Osteocyte (in vitro differentiated cells): ENCODE data around the gene SAMHD1. TPM values are rescaled to one million over a fixed set of nuclear protein-coding genes. Genes with fewer than 3 reads are reported as not detected.
A peak's percentile ranks its signal among the peaks of the same experiment; 100 is the strongest.

Experiments
- DNase-seq: peaks from one replicate; pipeline ENCODE4 v3.0.0; 2021; ENCODE audit warnings: mixed read lengths; ENCODE audit not compliant: unreplicated experiment; ENCODE audit errors: extremely low spot score
- H3K27ac Mint-ChIP-seq: one replicate; pipeline ENCODE4 v1.8.0; 2021; ENCODE audit warnings: mild to moderate bottlenecking, mixed read lengths; ENCODE audit not compliant: unreplicated experiment
- H3K27me3 Mint-ChIP-seq: one replicate; pipeline ENCODE4 v1.8.0; 2021; ENCODE audit warnings: mixed read lengths; ENCODE audit not compliant: unreplicated experiment
- H3K36me3 Mint-ChIP-seq: one replicate; pipeline ENCODE4 v1.8.0; 2021; ENCODE audit warnings: mixed read lengths; ENCODE audit not compliant: unreplicated experiment
- H3K4me1 Mint-ChIP-seq: one replicate; pipeline ENCODE4 v1.8.0; 2021; ENCODE audit warnings: mixed read lengths; ENCODE audit not compliant: unreplicated experiment
- H3K4me3 Mint-ChIP-seq: one replicate; pipeline ENCODE4 v1.8.0; 2021; ENCODE audit warnings: mild to moderate bottlenecking, moderate library complexity, mixed read lengths; ENCODE audit not compliant: unreplicated experiment
- H3K9me3 Mint-ChIP-seq: one replicate; pipeline ENCODE4 v1.8.0; 2021; ENCODE audit warnings: mixed read lengths; ENCODE audit not compliant: unreplicated experiment
- CTCF ChIP-seq: fragments of 200-600 bp; sonication (generic); IDR thresholded peaks from 2 replicates; pipeline ENCODE4 v1.5.0; 2021; ENCODE audit warnings: antibody characterized with exemption, mild to moderate bottlenecking, moderate library complexity
- total RNA-seq: library from RNA; stranded (reverse); gene quantifications from 2 replicates; pipeline ENCODE4 v1.2.1, GENCODE V29; 2021

The SAMHD1 gene
- total RNA-seq, 1 donor from 2014 or later, result 19.5 TPM

DNA sequence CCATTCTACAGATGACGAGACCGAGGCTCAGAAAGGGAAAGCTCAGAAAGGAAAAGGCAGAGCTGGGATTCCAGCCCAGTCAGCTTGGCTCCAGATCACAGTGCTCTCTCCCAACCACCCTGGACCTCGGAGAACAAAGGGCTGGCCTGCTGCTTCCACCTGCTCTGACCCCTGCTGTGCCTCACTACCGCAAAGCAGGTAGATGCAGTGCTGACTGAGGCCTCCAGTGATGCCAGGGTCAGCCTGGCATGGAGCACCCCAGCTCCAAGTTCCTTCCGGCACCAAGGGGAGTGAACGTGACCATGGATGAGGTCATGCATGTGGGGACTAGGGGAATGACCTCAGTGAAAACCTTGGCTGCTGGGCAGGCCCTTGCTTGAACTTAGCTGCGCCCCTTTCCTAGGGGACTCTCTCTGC is 96.3 kb downstream of the SAMHD1 start:
- H3K36me3 Mint-ChIP-seq, result peaks cover 10% of the 10 kb centered on the region
- no peaks in the 10 kb centered on the region for H3K9me3 Mint-ChIP-seq
- peak overlapping the region; percentile 85 for H3K27ac Mint-ChIP-seq
- H3K4me1 Mint-ChIP-seq, result peaks cover 67% of the 10 kb centered on the region
- no peak overlapping the region for H3K4me3 Mint-ChIP-seq
- DNase-seq, result no peak
- no peak for TF ChIP-seq CTCF
- no peaks in the 10 kb centered on the region for H3K27me3 Mint-ChIP-seq

DNA sequence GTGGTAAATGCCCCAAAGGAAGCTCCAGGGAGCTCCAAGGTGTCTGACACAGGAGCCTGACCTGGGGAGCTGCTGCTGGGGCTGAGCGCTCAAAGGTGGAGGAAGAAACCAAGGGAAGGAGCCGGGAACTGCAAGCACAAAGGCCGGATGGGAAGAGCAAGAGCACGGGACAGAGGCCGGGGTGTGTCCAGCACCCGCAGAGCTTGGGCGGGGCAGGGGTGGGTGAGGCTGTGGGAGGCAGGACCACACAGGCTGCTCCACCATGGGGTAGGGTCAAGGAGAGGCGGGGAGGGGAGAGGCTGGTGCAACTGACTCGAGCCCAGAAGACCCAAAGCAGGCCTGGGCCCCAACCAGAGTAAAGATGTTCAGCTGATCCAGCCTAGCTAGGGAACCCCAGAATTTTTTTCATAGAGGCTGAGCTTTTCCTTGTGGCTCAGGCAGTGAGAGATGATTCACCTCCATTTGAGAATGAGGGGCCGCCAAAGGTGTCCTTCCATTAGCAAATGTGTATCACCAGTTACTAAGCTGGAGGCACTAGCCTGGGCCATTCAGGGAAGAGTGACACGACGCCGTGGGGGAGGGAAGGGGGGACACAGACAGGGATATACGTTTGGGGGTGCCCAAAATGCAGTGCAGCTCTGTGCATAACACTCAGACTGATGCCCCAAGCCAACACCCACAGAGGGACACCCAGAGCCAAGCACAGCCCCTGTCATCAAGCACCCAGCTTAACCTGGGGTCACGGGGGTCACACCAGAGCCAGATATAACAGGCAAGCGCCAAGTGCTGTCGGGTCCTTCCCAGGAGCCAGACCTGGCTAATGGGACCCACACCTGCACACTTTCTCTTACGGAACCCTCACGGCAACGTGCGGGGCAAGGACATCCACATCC is 96.9 kb downstream of the SAMHD1 start:
- TF ChIP-seq CTCF, result no peak
- no peak overlapping the region for H3K4me3 Mint-ChIP-seq
- H3K4me1 Mint-ChIP-seq, result peaks cover 62% of the 10 kb centered on the region
- H3K36me3 Mint-ChIP-seq, result peaks cover 7% of the 10 kb centered on the region
- no peaks in the 10 kb centered on the region for H3K9me3 Mint-ChIP-seq
- H3K27me3 Mint-ChIP-seq, result no peaks in the 10 kb centered on the region
- no peak for DNase-seq
- peak overlapping the region; percentile 70 for H3K27ac Mint-ChIP-seq

DNA sequence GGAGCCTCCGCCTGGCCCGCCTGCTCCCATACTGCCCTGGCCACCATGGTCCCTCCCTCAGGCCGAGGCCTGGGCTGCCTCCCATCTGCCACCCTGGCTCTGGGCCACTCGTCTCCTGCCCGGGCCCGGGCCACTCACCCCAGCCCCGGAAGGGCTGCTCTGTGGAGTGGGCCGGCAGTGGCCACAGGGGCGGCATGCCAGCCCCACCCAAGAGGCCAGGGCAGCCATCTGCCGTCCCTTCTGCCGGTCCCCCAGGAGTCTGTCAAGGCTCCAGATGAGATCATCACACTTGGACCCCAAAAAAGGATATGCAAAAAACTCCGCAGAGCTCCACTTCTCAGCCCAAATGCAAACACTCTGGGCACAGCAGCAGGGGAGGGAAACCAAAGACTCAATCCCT is 99.3 kb downstream of the SAMHD1 start:
- Mint-ChIP-seq H3K4me3 (no peak overlapping the region), H3K9me3 (no peaks in the 10 kb centered on the region), H3K4me1 (peaks cover 59% of the 10 kb centered on the region), H3K27ac (peak overlapping the region; percentile 72), H3K36me3 (peaks cover 7% of the 10 kb centered on the region), H3K27me3 (no peaks in the 10 kb centered on the region)
- no peak for DNase-seq
- TF ChIP-seq CTCF, result no peak

DNA sequence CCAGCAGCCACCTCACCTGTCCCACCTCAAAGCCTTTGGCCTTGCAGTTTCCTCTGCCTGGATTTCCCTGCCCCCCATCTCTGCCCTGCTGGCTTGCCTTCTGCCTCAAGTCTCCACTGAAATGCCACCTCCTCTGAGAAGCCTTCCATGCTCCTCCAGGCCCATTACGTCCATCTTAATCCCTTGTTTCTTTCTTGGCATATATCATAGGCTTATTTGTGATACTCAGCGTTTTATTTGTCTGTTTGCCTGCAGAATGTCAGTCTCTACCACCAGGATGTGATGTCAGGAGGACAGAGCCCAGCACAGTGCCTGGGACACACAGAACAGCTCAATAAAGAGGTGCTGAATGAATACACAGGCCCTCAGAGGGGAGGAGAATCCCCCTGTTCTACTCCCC is 100.0 kb downstream of the SAMHD1 start:
- peak overlapping the region; percentile 72 for H3K27ac Mint-ChIP-seq
- no peak overlapping the region for H3K4me3 Mint-ChIP-seq
- H3K9me3 Mint-ChIP-seq, result no peaks in the 10 kb centered on the region
- peaks cover 7% of the 10 kb centered on the region for H3K36me3 Mint-ChIP-seq
- H3K4me1 Mint-ChIP-seq, result peaks cover 55% of the 10 kb centered on the region
- DNase-seq, result no peak
- TF ChIP-seq CTCF, result no peak
- H3K27me3 Mint-ChIP-seq, result no peaks in the 10 kb centered on the region

DNA sequence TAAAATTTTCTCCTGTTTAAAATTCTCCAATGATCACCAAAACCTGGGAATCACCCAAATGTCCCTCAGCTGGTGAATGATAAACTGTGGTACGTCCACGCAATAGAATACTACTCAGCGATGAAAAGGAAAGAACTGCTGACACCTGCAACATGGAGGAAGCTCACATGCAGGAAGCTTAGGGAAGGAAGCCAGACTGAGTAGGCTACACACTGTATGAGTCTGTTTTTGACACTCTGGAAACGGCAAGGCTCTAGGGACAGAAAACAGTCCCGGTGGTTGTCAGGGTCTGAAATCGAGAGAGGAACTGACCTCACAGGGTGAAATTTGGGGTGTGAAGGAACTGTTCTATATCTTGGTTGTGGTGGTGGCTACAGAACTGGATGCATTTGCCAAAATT is 100.7 kb downstream of the SAMHD1 start:
- Mint-ChIP-seq H3K27me3 (no peaks in the 10 kb centered on the region), H3K4me1 (peaks cover 52% of the 10 kb centered on the region), H3K36me3 (peaks cover 7% of the 10 kb centered on the region), H3K4me3 (no peak overlapping the region), H3K9me3 (no peaks in the 10 kb centered on the region), H3K27ac (no peak overlapping the region)
- no peak for TF ChIP-seq CTCF
- DNase-seq, result no peak
